HG03139 (cell line): ENCODE data around the gene RMND5A.

Experiments
- ATAC-seq: cut with Tn5 transposase; IDR thresholded peaks from one replicate; pipeline ENCODE4 v1.9.1; 2021; ENCODE audit not compliant: unreplicated experiment

Gene RMND5A

DNA sequence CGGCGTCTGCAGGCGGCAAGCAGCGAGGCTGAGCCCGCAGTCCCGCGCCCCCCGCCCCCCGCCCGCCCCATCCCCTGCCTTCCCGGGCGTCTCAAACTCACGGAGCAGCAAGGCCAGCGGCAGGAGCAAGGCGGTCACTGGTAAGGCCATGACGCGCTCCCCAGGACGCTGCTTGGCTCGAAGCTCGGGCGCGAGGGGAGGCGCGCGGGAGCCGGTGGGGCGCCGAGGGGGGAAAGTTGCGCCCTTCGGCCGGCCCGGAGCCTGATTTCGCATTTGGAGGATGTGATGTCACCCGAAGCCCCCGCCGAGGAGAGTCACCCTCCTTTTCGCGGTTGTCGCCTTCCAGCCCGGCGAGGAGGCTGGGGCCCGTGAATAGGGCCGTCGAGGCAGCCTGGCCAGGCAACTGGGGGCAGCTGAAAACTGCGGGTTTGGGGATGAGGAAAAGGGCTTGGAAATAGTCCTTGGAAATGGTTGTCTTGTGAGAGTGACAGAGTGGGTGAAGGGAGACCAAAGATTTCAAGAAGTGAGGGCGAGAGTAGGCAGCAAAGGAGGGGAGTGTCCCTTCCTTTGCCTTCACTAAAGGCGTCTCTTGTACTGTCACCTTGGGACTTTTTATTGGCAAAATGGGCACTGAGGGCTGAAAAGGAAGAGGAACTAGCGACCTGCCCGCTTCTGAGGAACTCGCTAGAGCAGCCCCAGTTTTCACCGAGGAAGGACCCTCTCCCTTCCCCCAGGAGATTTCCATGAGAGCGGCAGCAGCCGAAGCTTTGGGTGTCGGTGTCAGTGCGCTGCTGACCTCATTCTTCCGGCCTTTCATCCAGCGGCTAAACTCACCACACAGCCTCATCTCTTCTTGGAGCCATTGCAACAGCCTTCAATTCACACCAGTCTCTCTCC is 70.8 kb downstream of the RMND5A start, which contains the start of gene CD8A:
CD8A (minus strand) TSS at position 238 of the 897 bp plus-strand sequence; CDS start at position 150, 88 bp downstream.
- ATAC-seq: no peak

DNA sequence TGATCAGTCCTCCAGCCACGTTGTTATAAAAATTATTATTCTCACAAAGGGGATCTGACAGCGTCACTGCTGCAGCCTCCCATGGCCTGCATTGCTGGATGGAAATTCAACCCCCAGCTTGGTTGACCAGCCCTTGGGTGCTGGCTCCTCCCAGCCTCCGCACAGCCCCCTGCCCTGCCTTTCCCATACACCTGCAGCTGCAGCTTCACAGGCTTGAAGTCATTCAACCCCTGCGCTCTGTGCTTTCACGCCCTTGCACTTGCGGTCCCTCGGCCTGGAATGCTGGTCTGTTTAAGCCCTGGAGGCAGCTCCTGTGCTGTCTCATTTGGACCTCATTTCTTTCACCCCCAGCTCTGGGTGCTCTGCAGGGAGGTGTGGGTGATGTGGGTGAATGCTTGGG is 71.5 kb downstream of the RMND5A start:
- no peak for ATAC-seq

DNA sequence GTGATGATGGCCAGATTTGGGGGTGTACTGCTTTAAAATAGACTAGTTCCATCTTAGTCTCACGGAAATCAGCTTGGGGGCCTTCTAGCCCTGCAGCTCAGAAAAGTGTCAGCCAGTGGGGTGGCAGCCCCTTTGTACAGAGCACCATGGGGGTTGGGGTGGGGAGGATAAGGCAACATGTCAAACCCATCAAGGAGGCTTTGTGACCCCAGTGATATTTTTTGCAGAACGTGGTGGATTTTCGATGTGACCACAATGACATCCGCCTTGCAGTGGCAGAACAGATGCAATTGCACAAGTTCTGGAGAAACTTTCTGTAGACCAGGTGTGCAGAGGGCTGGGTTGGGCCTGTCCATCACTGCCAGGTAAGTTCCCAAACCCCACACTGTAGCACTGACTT is 73.7 kb downstream of the RMND5A start:
- ATAC-seq: no peak

DNA sequence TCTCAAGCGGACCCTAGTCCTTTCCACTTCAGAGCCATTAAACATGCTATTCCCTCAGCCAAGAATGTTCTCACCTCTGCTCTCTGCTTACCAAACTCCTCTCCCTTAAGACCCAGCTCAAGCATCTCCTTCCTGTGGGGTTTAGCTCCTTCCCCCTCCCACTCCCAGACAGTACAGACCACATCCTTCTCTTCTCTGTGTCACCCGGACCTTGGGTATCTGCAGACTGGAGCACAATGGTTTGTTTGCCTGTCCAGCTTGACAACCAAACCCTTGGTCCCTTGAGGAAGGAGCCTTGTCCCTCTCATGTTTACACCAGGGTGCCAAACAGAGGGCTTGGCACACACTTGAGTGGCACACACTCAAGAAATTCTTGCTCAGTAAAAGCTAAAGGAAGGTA is 74.8 kb downstream of the RMND5A start:
- ATAC-seq: no peak

DNA sequence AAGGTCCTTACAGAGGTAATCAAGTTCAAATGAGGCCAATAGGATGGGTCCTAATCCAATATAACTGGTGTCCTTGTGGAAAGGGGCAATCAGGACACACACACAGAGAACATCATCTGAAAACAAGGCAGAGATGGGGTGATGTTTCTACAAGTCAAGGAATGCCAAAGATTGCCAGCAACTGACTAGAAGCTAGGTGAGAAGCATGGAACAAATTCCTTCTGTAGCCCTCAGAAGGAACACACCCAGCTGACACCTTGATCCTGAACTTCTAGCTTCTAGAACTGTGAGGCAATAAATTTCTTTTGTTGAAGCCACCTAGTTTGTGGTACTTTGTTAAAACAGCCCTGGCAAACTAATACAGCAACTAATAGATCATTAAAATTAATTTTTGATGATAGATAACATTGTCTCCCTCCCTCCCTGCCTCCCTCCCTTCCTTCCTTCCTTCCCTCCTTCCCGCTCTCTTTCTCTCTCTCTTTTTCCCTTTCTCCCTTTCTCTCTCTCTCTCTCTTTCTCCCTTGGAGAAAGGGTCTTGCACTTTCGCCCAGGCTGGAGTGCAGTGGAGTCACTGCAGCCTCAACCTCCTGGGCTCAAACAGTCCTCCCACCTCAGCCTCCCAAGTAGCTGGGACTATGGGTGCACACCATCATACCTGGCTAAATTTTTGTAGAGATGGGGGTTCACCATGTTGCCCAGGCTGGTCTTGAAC is 80.9 kb downstream of the RMND5A start:
- ATAC-seq: no peak

DNA sequence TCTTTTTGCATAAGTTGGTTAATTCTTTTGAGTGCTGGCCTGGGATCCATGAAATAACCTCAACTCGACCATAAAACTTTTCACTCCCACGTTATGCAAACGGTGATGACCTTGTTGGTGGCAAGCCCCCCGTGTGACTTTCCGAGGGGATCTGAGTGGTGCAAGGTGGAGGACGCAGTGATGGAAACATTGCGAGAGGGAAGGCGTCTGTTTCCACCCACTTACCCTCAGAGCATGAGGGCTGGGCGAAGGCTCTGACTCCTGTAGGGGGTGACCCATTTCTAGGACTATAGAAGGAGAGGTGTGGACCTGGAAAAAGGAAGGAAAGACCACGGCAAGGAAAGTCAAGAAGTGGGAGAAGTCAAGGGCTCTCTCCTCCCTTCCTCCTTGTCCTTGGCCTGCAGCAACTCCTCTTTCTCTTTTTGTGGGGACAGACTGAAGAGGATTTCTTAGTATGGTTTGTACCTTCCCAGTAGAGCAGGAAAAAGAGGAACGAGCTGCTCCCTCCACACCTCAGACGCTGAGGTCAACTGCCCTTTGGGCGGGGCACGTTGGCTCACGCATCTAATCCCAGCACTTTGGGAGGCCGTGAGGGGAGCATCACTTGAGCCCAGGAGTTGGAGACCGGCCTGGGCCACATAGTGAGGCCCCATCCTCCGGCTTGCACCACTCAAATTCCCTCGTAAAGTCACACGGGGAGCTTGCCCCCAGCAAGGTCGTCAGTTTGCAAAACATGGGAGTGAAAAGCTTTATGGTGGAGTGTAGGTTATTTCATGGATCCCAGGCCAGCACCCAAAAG is 86.2 kb downstream of the RMND5A start:
- ATAC-seq: no peak

DNA sequence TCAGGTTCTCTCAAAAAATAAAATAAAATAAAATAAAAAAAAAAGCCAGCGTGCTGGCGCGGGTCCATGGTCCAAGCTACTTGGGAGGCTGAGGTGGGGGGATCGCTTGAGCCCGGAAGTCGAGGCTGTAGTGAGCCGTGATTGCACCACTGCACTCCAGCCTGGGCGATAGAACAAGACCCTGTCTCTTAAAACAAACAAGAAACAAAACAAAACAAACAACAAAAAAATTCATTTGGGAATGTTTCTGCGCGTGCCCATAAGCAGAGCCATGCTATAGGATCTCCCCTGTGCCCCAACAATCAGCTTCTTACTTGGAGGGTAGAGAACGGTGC is 87.0 kb downstream of the RMND5A start:
- ATAC-seq: no peak

DNA sequence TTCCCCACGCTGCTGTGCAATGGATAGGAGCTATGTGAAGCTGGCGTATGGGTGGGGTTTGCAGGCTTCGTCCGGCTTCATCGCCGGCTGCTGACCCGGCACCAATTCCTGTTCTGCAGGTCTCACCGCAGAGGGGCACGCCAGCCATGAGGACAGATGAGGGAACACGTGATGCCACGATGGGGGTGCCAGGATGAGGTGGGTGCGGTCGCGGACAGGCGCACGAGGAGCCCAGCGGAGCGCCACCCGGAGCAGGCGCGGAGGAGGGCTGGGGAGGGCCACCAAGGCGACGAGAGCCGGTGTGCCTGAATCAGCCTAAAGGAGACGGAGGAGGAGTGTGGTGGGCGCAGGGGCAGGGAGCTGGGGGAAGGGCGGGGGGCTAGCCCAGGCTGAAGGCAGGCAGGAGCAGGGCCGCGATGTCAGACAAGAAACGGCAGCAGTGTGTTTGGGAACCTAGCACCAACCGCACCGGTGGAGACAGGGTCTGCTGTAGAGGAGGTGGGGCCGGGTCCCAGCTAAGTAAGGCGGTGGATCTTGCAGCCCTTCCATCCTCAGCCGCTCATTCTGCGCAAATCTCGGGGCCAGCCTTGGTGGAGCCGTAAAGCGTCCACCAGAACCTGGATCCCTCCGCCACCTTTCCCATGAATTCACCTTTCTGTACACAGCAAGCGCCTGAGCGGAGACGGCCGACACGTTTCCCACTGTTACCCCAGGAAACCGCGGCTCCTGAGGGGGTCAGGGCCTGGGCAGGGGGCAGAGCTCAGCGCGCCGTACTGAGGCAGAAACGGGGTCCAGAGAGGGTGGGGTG is 87.6 kb downstream of the RMND5A start:
- ATAC-seq: no peak

DNA sequence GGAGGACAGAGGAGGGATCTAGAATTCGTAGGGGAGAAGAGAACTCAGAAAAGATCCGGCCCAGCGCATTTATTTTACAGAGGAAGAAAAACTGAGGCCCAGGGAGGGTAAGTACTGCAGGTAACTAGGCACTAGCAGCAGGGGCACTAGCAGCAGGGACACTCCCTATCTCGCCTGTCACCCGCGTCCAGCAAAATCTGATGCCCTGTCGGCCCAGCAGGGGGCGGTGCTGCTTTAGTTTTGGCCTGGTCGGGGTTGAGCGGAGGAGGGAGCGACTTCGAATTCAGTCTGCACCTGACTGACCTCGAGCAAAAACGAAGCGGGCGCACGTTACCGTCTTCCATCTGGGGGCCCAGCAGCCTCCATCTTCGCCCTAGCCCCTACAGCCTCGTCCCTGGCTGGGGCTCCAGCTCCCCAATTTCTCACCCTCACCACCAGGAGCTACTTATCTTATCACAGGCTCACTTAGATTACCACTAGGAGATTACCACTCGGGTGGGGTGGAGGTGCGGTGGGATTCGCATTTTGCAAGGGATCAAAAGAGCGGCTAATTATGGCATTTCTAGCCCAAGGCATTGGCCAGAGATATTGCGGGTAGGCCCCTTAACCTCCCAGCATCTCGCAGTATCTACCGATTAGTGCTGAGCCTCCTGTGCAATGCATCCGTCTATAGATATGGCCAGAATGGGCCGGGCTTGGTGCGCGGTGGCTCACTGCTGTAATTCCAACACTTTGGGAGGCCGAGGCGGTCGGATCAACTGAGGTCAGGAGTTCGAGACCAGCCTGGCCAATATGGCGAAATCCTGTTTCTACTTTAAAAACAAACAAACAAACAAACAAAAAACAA is 88.4 kb downstream of the RMND5A start:
- ATAC-seq: peak; percentile 84

DNA sequence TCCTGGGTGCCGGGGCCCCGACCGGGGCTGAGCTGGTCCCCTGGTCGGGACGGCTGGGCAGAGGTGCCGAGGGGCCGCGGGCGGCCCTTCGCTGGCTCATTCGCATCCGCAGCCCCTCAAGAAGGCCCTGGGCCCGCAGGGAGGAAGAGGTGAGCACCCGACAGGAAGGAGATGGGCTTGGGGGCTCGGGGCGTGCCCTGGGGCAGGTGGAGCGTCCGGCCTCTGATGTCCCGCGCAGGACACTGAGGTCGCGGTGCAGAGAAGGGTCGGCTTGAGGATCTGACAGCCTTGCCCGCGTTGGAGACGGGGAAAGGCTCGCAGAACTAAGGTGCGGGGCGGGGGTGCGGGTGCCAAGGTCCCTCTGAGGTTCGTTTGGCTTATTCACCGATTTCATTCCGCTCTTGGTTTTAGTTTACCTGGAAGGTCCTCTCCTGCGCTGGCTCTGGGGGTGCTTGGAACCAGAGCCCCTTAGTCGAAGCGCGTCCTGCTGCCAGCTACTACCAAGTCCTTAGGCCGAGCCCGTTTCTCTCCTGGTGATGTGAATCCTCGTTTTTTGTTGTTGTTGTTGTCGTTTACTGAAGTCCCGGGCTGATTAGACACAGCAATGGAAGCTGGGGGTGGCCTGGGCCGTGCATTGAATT is 89.5 kb downstream of the RMND5A start:
- no peak for ATAC-seq

DNA sequence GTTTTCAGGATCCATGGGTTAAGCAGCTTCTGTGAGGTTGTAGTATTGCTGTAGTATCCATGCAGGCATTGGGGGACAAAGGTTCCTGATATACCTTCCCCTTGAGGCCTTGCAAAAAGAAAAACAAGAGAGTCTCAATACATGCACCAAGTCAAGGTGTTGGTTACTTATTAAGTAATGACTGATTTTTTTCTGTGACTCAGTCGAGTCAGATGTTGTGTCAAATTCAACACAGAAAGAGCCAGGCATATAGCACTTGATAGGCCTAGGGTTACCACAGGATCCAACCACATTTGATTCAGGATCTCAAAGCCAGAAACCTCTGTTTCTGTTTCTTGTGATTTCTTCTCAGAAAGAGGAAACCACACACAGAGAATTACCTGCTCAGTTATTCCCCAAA is 95.5 kb downstream of the RMND5A start:
- ATAC-seq: no peak

DNA sequence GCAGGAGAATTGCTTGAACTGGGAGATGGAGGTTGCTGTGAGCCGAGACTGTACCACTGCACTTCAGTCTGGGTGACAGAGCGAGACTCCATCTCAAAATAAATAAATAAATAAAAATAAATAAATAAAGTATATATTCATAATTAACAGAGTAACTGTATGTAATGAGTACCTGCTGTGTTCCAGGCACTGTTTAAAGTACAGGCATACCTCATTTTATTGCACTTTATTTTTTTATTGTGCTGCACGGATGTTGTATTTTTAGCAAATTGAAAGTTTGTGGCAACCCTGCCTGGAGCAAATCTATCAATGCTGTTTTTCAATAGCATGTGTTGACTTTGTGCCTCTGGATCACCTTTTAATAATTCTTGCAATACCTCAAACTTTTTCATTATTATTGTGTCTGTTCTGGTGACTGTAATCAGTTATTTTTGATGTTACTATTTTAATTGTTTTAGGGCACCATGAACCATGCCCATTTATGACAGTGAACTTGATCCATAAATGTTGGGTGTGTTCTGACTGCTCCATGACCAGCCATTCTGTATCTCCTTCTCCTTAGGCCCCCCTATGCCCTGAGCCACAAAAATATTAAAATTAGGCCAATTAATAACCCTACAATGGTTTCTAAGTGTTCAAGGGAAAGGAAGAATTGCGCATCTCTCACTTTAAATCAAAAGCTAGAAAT is 98.2 kb downstream of the RMND5A start:
- no peak for ATAC-seq

DNA sequence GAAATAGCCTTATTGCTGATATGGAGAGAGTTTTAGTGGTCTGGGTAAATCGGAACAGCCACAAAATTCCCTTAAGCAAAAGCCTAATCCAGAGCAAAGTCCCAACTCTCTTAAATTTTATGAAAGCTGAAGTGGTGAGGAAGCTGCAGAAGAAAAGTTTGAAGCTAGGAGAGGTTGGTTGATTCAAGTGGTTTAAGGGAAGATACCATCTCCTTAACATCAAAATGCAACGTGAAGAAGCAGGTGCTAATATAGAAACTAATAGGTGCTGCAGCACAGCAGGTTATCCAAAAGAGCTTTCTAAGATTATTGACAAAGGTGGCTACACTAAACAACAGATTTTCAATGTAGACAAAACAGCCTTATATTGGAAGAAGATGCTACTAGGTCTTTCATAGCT is 98.9 kb downstream of the RMND5A start:
- ATAC-seq: no peak

DNA sequence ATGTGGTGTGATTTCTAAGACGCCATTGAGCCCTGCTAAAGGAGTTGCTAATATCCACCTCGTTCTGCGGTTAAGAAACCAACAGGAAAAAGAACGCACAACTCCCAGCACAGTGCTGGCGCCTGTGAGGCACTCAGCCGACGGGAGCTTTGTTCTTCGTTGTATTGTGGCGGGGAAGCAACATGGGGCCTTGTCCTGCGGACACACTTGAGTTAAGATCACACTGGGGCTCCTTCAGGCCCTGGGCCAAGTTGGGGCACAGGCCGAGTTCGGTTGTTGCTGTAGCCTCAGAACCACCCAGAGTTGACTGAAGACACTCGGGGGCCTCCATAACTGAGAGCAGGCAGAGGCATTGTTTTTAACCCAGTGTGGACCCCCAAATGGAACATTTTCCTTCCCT is 101.2 kb downstream of the RMND5A start:
- no peak for ATAC-seq

DNA sequence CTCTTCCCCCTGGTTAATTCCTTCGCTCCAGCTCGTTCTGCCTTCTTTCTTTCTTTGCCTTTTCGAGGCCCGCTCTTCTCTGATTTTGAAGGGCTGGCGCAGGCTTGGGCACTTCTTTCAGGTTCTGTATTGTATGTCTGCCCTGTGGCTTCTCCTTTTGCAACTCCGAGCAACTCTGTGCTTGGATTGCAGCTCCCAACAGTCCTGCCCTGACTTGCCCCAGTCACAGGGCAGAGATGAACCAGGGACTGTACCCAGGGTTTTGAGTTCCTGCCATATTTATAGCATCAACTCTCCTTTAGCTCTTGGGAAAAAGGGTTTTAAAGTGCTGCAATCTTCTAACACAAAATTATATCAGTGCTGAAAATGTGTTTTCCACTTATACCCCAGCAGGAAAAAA is 101.8 kb downstream of the RMND5A start:
- ATAC-seq: no peak

DNA sequence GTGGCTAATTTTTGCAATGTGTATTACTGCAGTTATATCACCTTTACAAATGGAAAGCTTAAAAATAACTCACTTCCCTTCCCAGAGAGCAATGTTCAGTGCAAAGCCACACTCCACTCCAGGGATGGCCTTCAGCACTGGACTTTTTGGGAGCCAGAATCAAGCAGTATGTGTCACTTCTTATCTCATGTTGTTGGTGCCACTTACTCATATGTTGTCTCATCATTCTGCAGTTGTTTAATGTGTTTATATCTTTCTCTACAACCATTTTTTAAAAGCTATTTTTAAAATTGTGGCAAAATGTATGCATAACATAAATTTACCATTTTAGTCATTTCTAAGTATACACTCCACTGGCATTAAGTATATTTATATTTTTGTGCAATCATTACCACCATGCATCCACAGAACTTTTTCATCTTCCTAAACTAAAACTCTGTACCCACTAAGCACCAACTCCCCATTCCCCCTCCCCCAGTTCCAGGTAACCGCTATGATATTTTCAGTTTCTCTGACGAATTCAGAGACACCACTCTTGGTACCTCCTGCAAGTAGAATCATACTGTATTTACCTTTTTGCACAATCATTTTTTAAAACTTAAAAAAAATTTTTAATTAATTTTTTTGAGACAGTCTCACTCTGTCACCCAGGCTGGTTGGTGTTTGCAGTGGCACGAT is 102.7 kb downstream of the RMND5A start:
- no peak for ATAC-seq

DNA sequence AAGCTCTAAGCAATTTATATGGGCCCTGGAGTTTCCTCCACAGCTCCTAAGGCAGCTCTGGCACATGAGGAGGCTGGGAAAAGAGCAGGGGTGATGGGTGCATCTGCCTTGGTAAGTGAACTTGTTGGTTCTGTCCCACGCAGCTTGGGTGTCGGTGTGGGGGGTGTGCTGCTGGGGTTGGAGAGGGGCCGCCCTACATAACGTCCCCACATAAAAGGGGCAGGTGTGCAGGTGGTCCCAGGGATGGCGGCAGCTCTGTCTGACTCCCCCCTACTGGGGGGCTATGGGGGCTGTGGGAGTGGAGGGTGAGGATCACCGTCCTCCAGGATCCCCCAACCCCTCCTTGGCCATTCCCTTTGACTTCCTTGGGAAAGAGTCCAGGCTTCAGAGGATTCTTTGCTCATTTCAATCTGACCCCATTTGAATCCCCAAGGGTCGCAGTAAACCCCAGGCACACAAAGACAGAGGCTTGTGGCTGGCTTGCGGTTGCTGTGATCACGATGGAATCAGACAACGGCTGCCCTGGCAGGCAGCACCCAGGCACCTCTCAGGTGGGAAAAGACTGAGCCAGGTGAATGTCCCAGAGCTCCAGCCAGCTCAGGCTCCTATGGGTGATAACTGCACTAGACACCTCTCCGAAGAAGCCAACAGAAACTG is 105.1 kb downstream of the RMND5A start:
- ATAC-seq: no peak
